HUES6 (cell line): Measurements from ENCODE around the gene ARFGAP1.

Source experiments
- H3K27ac ChIP-seq: 2 replicates; pipeline ENCODE4 v1.7.0; 2013; ENCODE audit warnings: low read depth, mild to moderate bottlenecking, low read length, inconsistent platforms
- H3K27me3 ChIP-seq: 2 replicates; pipeline ENCODE4 v1.6.1; 2013; ENCODE audit warnings: low read length; ENCODE audit not compliant: control insufficient read depth, insufficient read depth
- H3K36me3 ChIP-seq: 2 replicates; pipeline ENCODE4 v1.6.1; 2013; ENCODE audit warnings: low read length; ENCODE audit not compliant: control insufficient read depth, insufficient read depth
- H3K4me1 ChIP-seq: 2 replicates; pipeline ENCODE4 v1.6.1; 2013; ENCODE audit warnings: low read length; ENCODE audit not compliant: control insufficient read depth, insufficient read depth
- H3K4me3 ChIP-seq: 2 replicates; pipeline ENCODE4 v1.5.1; 2013; ENCODE audit warnings: low read depth, low read length
- H3K9ac ChIP-seq: one replicate; pipeline ENCODE4 v1.6.1; 2013; ENCODE audit warnings: mild to moderate bottlenecking, low read length
- H3K9me3 ChIP-seq: 2 replicates; pipeline ENCODE4 v1.6.1; 2013; ENCODE audit warnings: low read depth, low read length; ENCODE audit not compliant: control insufficient read depth, insufficient read depth

The ARFGAP1 gene

GRCh38 chr20:63325021-63325471 lies 52.4 kb downstream of the ARFGAP1 start:
- peaks cover 6% of the 10 kb centered on the region; the same call in 1 of the 2 replicates for H3K27me3 ChIP-seq
- no peak overlapping the region for H3K9ac ChIP-seq
- H3K4me3 ChIP-seq, result no peak overlapping the region
- no peaks in the 10 kb centered on the region for H3K36me3 ChIP-seq
- H3K27ac ChIP-seq, result no peak overlapping the region
- H3K4me1 ChIP-seq, result no peaks in the 10 kb centered on the region
- 0 out of 2 replicates have a peak, but pooled peaks cover 5% of the 10 kb centered on the region for H3K9me3 ChIP-seq

- 0 out of 2 replicates have a peak, but pooled peaks cover 5% of the 10 kb centered on the region for H3K9me3 ChIP-seq
- no peak overlapping the region for H3K4me3 ChIP-seq
- no peaks in the 10 kb centered on the region for H3K36me3 ChIP-seq
- no peaks in the 10 kb centered on the region for H3K4me1 ChIP-seq
- H3K27me3 ChIP-seq, result peaks cover 6% of the 10 kb centered on the region; the same call in 1 of the 2 replicates
- no peak overlapping the region for H3K27ac ChIP-seq
- H3K9ac ChIP-seq, result no peak overlapping the region
Observed at GRCh38 chr20:63325554-63326313, 53.1 kb downstream of the ARFGAP1 start.

GRCh38 chr20:63326314-63327230 lies 54.0 kb downstream of the ARFGAP1 start:
- Histone ChIP-seq H3K36me3 (no peaks in the 10 kb centered on the region), H3K27ac (no peak overlapping the region), H3K9ac (no peak overlapping the region), H3K27me3 (peaks cover 6% of the 10 kb centered on the region; the same call in 1 of the 2 replicates), H3K9me3 (peaks cover 5% of the 10 kb centered on the region; the same call in 1 of the 2 replicates), H3K4me1 (no peaks in the 10 kb centered on the region), H3K4me3 (no peak overlapping the region)

GRCh38 chr20:63327231-63327745 lies 54.7 kb downstream of the ARFGAP1 start:
- Histone ChIP-seq H3K9me3 (peaks cover 12% of the 10 kb centered on the region), H3K27ac (no peak overlapping the region), H3K9ac (no peak overlapping the region), H3K36me3 (no peaks in the 10 kb centered on the region), H3K27me3 (peaks cover 6% of the 10 kb centered on the region; the same call in 1 of the 2 replicates), H3K4me1 (no peaks in the 10 kb centered on the region), H3K4me3 (no peak overlapping the region)

GRCh38 chr20:63328026-63328700 lies 55.5 kb downstream of the ARFGAP1 start:
- peaks cover 6% of the 10 kb centered on the region; the same call in 1 of the 2 replicates for H3K27me3 ChIP-seq
- H3K9me3 ChIP-seq, result peaks cover 12% of the 10 kb centered on the region
- H3K9ac ChIP-seq, result no peak overlapping the region
- no peak overlapping the region for H3K4me3 ChIP-seq
- H3K4me1 ChIP-seq, result no peaks in the 10 kb centered on the region
- H3K36me3 ChIP-seq, result no peaks in the 10 kb centered on the region
- no peak overlapping the region for H3K27ac ChIP-seq

GRCh38 chr20:63328718-63329275 lies 56.2 kb downstream of the ARFGAP1 start:
- Histone ChIP-seq H3K27ac (no peak overlapping the region), H3K9me3 (peaks cover 12% of the 10 kb centered on the region), H3K9ac (no peak overlapping the region), H3K4me3 (no peak overlapping the region), H3K4me1 (no peaks in the 10 kb centered on the region), H3K36me3 (no peaks in the 10 kb centered on the region), H3K27me3 (peaks cover 4% of the 10 kb centered on the region; the same call in 1 of the 2 replicates)

- Histone ChIP-seq H3K27ac (no peak overlapping the region), H3K27me3 (no peaks in the 10 kb centered on the region; the same call in 1 of the 2 replicates), H3K4me1 (no peaks in the 10 kb centered on the region)
Observed at GRCh38 chr20:63329331-63330083, 56.9 kb downstream of the ARFGAP1 start.

GRCh38 chr20:63330084-63330760 lies 57.6 kb downstream of the ARFGAP1 start:
- Histone ChIP-seq H3K36me3 (no peaks in the 10 kb centered on the region), H3K4me3 (no peak overlapping the region), H3K27me3 (no peaks in the 10 kb centered on the region), H3K9me3 (peaks cover 17% of the 10 kb centered on the region), H3K27ac (no peak overlapping the region), H3K4me1 (no peaks in the 10 kb centered on the region), H3K9ac (no peak overlapping the region)

More at GRCh38 chr20:63329331-63330083, 56.9 kb downstream of the ARFGAP1 start:
- Histone ChIP-seq H3K4me3 (no peak overlapping the region), H3K9me3 (peaks cover 12% of the 10 kb centered on the region), H3K36me3 (no peaks in the 10 kb centered on the region), H3K9ac (no peak overlapping the region)

GRCh38 chr20:63330940-63331339 lies 58.3 kb downstream of the ARFGAP1 start:
- no peak overlapping the region for H3K4me3 ChIP-seq
- no peak overlapping the region for H3K27ac ChIP-seq
- no peaks in the 10 kb centered on the region for H3K4me1 ChIP-seq
- H3K27me3 ChIP-seq, result no peaks in the 10 kb centered on the region
- H3K9ac ChIP-seq, result no peak overlapping the region
- no peaks in the 10 kb centered on the region for H3K36me3 ChIP-seq
- H3K9me3 ChIP-seq, result peaks cover 17% of the 10 kb centered on the region
